ENCODE data around the gene GALNT17.

GRCh38 chr7:71285571-71286145, 153.7 kb downstream of the GALNT17 start:
- no peak for TF ChIP-seq GATA2 (IDR thresholded peaks at IDR 0.05; ENCODE audit: low read depth, low read length)
- no peak for TF ChIP-seq GATA3 (IDR thresholded peaks at IDR 0.05; ENCODE audit: low read depth, low read length)

All from SH-SY5Y (cell line).